ENCODE data around the gene CFAP100.

CFAP100 gene

DNA sequence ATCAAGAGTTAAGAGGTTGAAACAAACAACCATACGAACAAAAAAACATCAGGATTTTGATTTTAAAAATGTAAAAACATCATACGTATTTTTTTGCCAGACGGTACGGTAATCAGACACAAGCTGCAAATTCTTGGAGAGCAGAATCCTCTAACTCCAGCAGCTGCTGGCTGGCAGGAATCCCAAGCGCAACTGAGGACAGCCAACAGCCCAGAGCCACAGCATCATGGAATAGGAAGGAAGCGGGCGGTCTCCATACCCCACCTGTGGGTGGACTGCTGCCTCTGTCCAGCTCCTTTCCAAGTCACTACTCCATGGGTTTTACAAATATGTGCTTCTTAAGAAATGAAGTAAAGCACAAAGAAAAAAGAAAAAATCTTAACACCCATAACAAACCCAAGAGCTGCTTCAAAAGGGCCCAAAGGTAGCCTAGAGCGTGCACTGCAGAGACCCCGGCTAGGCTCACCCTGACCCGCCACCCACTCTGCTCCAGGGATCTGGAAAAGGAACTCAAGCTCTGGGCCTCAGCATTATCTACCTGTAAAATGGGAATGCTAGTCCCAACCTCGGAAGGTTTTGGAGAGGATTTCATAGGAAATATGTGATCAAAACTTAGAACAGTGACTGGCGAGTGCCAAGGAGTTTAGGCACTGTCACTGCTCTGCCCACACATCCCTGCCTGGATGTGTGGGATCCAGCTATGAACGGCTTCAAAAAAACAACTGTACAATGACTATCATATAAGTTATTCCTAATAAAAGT, 47.6 kb downstream of the CFAP100 start:
- no peak overlapping the region for H3K4me3 ChIP-seq (ENCODE audit: low read length)

DNA sequence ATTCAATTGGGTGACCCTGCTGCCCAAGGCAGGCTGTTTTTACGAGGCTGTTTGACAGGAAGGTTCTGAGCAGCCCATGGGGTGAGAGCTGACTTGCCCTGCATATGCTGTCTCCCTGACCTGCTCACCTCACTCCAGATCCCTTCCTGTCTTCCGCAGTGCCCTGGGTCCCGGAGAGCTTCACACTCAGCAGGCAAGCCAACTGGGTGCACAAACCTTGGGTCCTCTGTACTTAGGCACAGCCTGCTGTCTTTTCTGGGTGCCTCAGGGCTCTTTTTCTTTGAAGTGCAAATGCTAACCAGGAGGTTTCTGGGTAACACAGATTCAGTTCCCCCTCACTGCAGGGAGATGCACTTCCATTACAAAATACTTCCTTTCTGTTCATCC, 48.1 kb downstream of the CFAP100 start:
- no peaks in the 10 kb centered on the region for H3K9me2 ChIP-seq (replicated peaks; ENCODE audit: insufficient read depth, low read length)
- H3K9ac ChIP-seq (ENCODE audit: low read length) = no peak overlapping the region
- H3K27me3 ChIP-seq (replicated peaks; ENCODE audit: insufficient read depth, low read length) = no peaks in the 10 kb centered on the region
- no peaks in the 10 kb centered on the region for H3K9me3 ChIP-seq (replicated peaks; ENCODE audit: insufficient read depth, low read length)
- H3K4me3 ChIP-seq (ENCODE audit: low read length) = no peak overlapping the region
- H3K4me1 ChIP-seq (ENCODE audit: low read length) = no peaks in the 10 kb centered on the region
- no peaks in the 10 kb centered on the region for H4K20me1 ChIP-seq (ENCODE audit: insufficient read depth, low read length)
- H3F3A ChIP-seq (ENCODE audit: insufficient read depth, low read length) = no peaks in the 10 kb centered on the region
- no peak for TF ChIP-seq EZH2 (optimal IDR thresholded peaks at IDR 0.05; ENCODE audit: low read depth, low read length)
- no peak for TF ChIP-seq EZH2phosphoT487 (IDR thresholded peaks at IDR 0.05; ENCODE audit: low read length)
- TF ChIP-seq, protein P1, sequence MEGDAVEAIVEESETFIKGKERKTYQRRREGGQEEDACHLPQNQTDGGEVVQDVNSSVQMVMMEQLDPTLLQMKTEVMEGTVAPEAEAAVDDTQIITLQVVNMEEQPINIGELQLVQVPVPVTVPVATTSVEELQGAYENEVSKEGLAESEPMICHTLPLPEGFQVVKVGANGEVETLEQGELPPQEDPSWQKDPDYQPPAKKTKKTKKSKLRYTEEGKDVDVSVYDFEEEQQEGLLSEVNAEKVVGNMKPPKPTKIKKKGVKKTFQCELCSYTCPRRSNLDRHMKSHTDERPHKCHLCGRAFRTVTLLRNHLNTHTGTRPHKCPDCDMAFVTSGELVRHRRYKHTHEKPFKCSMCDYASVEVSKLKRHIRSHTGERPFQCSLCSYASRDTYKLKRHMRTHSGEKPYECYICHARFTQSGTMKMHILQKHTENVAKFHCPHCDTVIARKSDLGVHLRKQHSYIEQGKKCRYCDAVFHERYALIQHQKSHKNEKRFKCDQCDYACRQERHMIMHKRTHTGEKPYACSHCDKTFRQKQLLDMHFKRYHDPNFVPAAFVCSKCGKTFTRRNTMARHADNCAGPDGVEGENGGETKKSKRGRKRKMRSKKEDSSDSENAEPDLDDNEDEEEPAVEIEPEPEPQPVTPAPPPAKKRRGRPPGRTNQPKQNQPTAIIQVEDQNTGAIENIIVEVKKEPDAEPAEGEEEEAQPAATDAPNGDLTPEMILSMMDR (IDR thresholded peaks at IDR 0.05; ENCODE audit: low read length) = no peak
- DNase-seq = no peak
- H3K36me3 ChIP-seq (replicated peaks; ENCODE audit: insufficient read depth, low read length) = no peaks in the 10 kb centered on the region
- H2AFZ ChIP-seq (ENCODE audit: low read length) = no peak overlapping the region
- no peaks in the 10 kb centered on the region for H3K79me2 ChIP-seq (ENCODE audit: low read length)
- H3K27ac ChIP-seq (ENCODE audit: low read length) = no peak overlapping the region
- H3K4me2 ChIP-seq (ENCODE audit: low read depth, low read length) = no peak overlapping the region

More for the DNA sequence above, 47.6 kb downstream of the CFAP100 start:
- Histone ChIP-seq H3K4me1 (ENCODE audit: low read length) (no peaks in the 10 kb centered on the region), H3K36me3 (replicated peaks; ENCODE audit: insufficient read depth, low read length) (no peaks in the 10 kb centered on the region), H3K27me3 (replicated peaks; ENCODE audit: insufficient read depth, low read length) (no peaks in the 10 kb centered on the region), H3K4me2 (ENCODE audit: low read depth, low read length) (no peak overlapping the region), H3K9me3 (replicated peaks; ENCODE audit: insufficient read depth, low read length) (no peaks in the 10 kb centered on the region), H4K20me1 (ENCODE audit: insufficient read depth, low read length) (no peaks in the 10 kb centered on the region), H3F3A (ENCODE audit: insufficient read depth, low read length) (no peaks in the 10 kb centered on the region), H2AFZ (ENCODE audit: low read length) (no peak overlapping the region), H3K79me2 (ENCODE audit: low read length) (no peaks in the 10 kb centered on the region), H3K27ac (ENCODE audit: low read length) (no peak overlapping the region), H3K9ac (ENCODE audit: low read length) (no peak overlapping the region), H3K9me2 (replicated peaks; ENCODE audit: insufficient read depth, low read length) (no peaks in the 10 kb centered on the region)
- TF ChIP-seq EZH2phosphoT487 (IDR thresholded peaks at IDR 0.05; ENCODE audit: low read length) = no peak
- no peak for TF ChIP-seq EZH2 (optimal IDR thresholded peaks at IDR 0.05; ENCODE audit: low read depth, low read length)
- TF ChIP-seq, protein P1 (IDR thresholded peaks at IDR 0.05; ENCODE audit: low read length) = no peak
- DNase-seq = no peak

DNA sequence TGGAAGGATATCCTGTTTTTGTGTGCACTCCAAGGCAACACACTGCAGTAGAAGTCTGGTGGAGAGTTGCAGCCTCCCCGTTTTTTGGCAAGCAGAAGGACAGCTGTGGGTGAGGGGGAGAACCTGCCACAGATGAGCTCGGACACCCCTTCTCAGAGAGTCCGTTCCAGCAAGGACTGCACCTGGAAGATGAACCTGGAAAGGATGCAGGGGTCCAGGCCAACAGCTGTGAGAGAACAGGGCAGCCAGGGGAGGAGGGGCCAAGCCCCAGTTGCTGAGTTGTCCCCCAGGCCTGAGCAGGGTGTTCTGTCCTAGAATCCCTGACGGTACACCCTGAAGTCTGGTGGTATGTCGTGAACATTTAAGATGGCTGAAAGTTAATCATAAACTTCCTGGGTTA, 50.8 kb downstream of the CFAP100 start:
- Histone ChIP-seq H3K9ac (ENCODE audit: low read length) (no peak overlapping the region), H4K20me1 (ENCODE audit: insufficient read depth, low read length) (no peaks in the 10 kb centered on the region), H3K79me2 (ENCODE audit: low read length) (no peaks in the 10 kb centered on the region), H2AFZ (ENCODE audit: low read length) (no peak overlapping the region), H3K4me2 (ENCODE audit: low read depth, low read length) (no peak overlapping the region), H3K27me3 (replicated peaks; ENCODE audit: insufficient read depth, low read length) (no peaks in the 10 kb centered on the region), H3K4me1 (ENCODE audit: low read length) (no peaks in the 10 kb centered on the region), H3K9me3 (replicated peaks; ENCODE audit: insufficient read depth, low read length) (no peaks in the 10 kb centered on the region), H3F3A (ENCODE audit: insufficient read depth, low read length) (no peaks in the 10 kb centered on the region), H3K27ac (ENCODE audit: low read length) (no peak overlapping the region), H3K36me3 (replicated peaks; ENCODE audit: insufficient read depth, low read length) (no peaks in the 10 kb centered on the region), H3K9me2 (replicated peaks; ENCODE audit: insufficient read depth, low read length) (no peaks in the 10 kb centered on the region), H3K4me3 (ENCODE audit: low read length) (no peak overlapping the region)
- TF ChIP-seq, protein P1 (IDR thresholded peaks at IDR 0.05; ENCODE audit: low read length) = no peak
- TF ChIP-seq EZH2 (optimal IDR thresholded peaks at IDR 0.05; ENCODE audit: low read depth, low read length) (no peak), EZH2phosphoT487 (IDR thresholded peaks at IDR 0.05; ENCODE audit: low read length) (no peak)
- no peak for DNase-seq

All from MM.1S (cell line).